Smooth muscle cell (in vitro differentiated cells): ENCODE measurements around the gene GALNT9. TPM values are rescaled to one million over a fixed set of nuclear protein-coding genes. Genes with fewer than 3 reads are reported as not detected.
"Not testable (repeated sequence)": the region's sequence is repeated elsewhere in the genome, so short reads cannot be mapped to it uniquely, and the experiment has no call there.

Source experiments
- DNase-seq: peaks from one replicate; lab custom pipeline; 2025; ENCODE audit not compliant: unreplicated experiment; lab: John Stamatoyannopoulos, UW
- H2AFZ ChIP-seq: fragments of 200-600 bp; sonication (generic); 2 replicates; pipeline ENCODE4 v1.6.0; 2016; ENCODE audit warnings: antibody characterized with exemption, low read depth, mild to moderate bottlenecking
- H3F3A ChIP-seq: fragments of 200-600 bp; sonication (generic); 2 replicates; pipeline ENCODE4 v1.6.0; 2017; ENCODE audit warnings: antibody characterized with exemption, low read depth
- H3K27ac ChIP-seq: fragments of 200-600 bp; sonication (generic); 2 replicates; pipeline ENCODE4 v1.5.1; 2016; ENCODE audit warnings: low read depth, mild to moderate bottlenecking
- H3K27me3 ChIP-seq: fragments of 200-600 bp; sonication (generic); 2 replicates; pipeline ENCODE4 v1.6.1; 2016; ENCODE audit warnings: low read depth, mild to moderate bottlenecking
- H3K36me3 ChIP-seq: fragments of 200-600 bp; sonication (generic); 2 replicates; pipeline ENCODE4 v1.5.1; 2016; ENCODE audit warnings: low read depth
- H3K4me1 ChIP-seq: fragments of 200-600 bp; sonication (generic); 2 replicates; pipeline ENCODE4 v1.5.1; 2016; ENCODE audit warnings: low read depth
- H3K4me2 ChIP-seq: fragments of 200-600 bp; sonication (generic); 2 replicates; pipeline ENCODE4 v1.6.0; 2016; ENCODE audit warnings: mild to moderate bottlenecking
- H3K4me3 ChIP-seq: fragments of 200-600 bp; sonication (generic); 2 replicates; pipeline ENCODE4 v1.5.1; 2016; ENCODE audit warnings: mild to moderate bottlenecking
- H3K79me2 ChIP-seq: fragments of 200-600 bp; sonication (generic); 2 replicates; pipeline ENCODE4 v1.6.0; 2016; ENCODE audit warnings: low read depth, mild to moderate bottlenecking
- H3K9ac ChIP-seq: fragments of 200-600 bp; sonication (generic); 2 replicates; pipeline ENCODE4 v1.6.0; 2016; ENCODE audit warnings: low read depth
- H3K9me3 ChIP-seq: fragments of 200-600 bp; sonication (generic); replicated peaks from 2 replicates; pipeline ENCODE4 v1.5.1; 2016; ENCODE audit warnings: low read depth
- H4K20me1 ChIP-seq: fragments of 200-600 bp; sonication (generic); 2 replicates; pipeline ENCODE4 v1.6.0; 2016; ENCODE audit warnings: low read depth
- CTCF ChIP-seq: fragments of 200-600 bp; sonication (generic); IDR thresholded peaks from 2 replicates; pipeline ENCODE4 v1.5.1; 2017; ENCODE audit warnings: borderline replicate concordance, mild to moderate bottlenecking, antibody characterized with exemption; ENCODE audit not compliant: insufficient read depth, poor library complexity, severe bottlenecking
- WGBS: methylation state at CpG from one replicate; pipeline ENCODE4 v1.1.7; 2016; ENCODE audit warnings: low lambda C conversion rate; 5-methylcytosine and 5-hydroxymethylcytosine counted together
- polyA plus RNA-seq: library from polyadenylated mRNA; unstranded; fragments of >200 nt; fragmentation: Nextera tagmentation; extraction: Ambion mirVana; gene quantifications from 2 replicates; pipeline ENCODE4 v1.2.1, GENCODE V29; 2016
- total RNA-seq: library from RNA; depleted of rRNA; stranded (reverse); fragments of >200 nt; gene quantifications from 2 replicates; pipeline ENCODE4 v1.2.3, GENCODE V29; 2014

Gene GALNT9
- total and polyA plus RNA-seq, 2 experiments from 2014 or later: 1.1 TPM; not detected in 1

- no peaks in the 10 kb centered on the region for H3K9me3 ChIP-seq
- TF ChIP-seq CTCF: no peak
- no peak overlapping the region for H2AFZ ChIP-seq
- no peak overlapping the region for H3K4me2 ChIP-seq
- H3K9ac ChIP-seq: no peak overlapping the region
- no peaks in the 10 kb centered on the region for H3K79me2 ChIP-seq
- DNase-seq: no peak
- H3K4me1 ChIP-seq: no peaks in the 10 kb centered on the region
- no peaks in the 10 kb centered on the region for H4K20me1 ChIP-seq
- peaks cover 7% of the 10 kb centered on the region for H3K27me3 ChIP-seq
- H3K36me3 ChIP-seq: no peaks in the 10 kb centered on the region
- H3K4me3 ChIP-seq: no peak overlapping the region
- H3F3A ChIP-seq: no peaks in the 10 kb centered on the region
- no peak overlapping the region for H3K27ac ChIP-seq
- WGBS: 78% methylated on average over 10 of the region's 10 CpGs
These were observed 22.6 kb downstream of the GALNT9 start for GRCh38 chr12:132306885-132307191.

DNA sequence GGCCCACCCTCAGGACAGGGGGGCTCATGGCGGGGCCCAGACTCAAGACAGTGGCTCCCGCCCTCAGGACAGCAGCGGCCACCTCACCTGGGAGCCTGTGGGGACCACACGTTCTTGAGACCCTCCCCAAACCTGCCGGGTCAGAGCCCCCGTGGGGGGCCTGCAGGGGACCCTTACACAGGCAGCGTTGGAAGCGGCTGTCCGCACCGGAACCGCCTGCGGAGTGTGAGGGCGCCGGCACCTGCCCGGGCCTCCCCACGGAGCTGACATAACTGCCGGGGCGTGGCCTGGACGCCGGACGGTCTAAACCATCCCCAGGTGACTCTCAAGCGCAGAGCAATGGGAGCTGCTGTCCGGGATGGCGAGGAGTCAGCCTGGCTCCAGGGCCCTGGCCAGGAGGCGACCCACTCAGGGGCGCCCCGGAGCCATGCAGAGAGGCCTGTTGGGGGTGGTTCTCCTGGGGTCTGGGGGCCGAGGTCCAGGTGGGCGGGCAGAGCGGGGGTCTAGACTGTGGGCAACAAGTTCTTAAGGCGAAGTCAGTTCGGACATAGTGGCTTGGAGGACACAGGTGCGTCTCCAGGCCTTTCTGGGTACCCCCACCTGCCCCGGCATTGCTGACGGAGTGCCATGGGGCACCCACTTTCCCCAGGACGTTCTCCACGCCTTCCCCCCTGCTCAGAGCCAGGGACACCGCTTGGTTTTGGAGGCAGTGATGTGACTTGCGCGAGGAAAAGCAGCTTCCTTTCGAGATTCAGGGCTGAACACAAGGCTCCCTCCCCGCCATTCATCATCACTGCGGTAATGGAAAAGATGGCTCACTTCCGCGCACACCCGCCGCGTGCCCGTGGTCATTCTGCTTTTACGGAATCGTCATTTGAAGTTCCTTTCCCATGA is 23.2 kb downstream of the GALNT9 start:
- Histone ChIP-seq H3K4me3 (no peak overlapping the region), H3K27ac (no peak overlapping the region), H3K4me2 (no peak overlapping the region), H4K20me1 (no peaks in the 10 kb centered on the region), H3K79me2 (no peaks in the 10 kb centered on the region), H3K9ac (no peak overlapping the region), H3K9me3 (no peaks in the 10 kb centered on the region), H3F3A (no peaks in the 10 kb centered on the region), H3K36me3 (no peaks in the 10 kb centered on the region), H3K4me1 (no peaks in the 10 kb centered on the region), H2AFZ (no peak overlapping the region), H3K27me3 (peaks cover 12% of the 10 kb centered on the region)
- no peak for DNase-seq
- no peak for TF ChIP-seq CTCF
- WGBS: 85% methylated on average over 48 of the region's 51 CpGs

GRCh38 chr12:132305560-132305966 is 23.8 kb downstream of the GALNT9 start:
- 92% methylated on average over 14 of the region's 14 CpGs for WGBS
- H3K9ac ChIP-seq: no peak overlapping the region
- H3K27ac ChIP-seq: no peak overlapping the region
- no peaks in the 10 kb centered on the region for H4K20me1 ChIP-seq
- H3K79me2 ChIP-seq: no peaks in the 10 kb centered on the region
- no peaks in the 10 kb centered on the region for H3F3A ChIP-seq
- no peaks in the 10 kb centered on the region for H3K36me3 ChIP-seq
- no peaks in the 10 kb centered on the region for H3K9me3 ChIP-seq
- no peak for DNase-seq
- no peak overlapping the region for H3K4me3 ChIP-seq
- no peaks in the 10 kb centered on the region for H3K4me1 ChIP-seq
- H2AFZ ChIP-seq: no peak overlapping the region
- no peak overlapping the region for H3K4me2 ChIP-seq
- H3K27me3 ChIP-seq: peaks cover 14% of the 10 kb centered on the region
- no peak for TF ChIP-seq CTCF

DNA sequence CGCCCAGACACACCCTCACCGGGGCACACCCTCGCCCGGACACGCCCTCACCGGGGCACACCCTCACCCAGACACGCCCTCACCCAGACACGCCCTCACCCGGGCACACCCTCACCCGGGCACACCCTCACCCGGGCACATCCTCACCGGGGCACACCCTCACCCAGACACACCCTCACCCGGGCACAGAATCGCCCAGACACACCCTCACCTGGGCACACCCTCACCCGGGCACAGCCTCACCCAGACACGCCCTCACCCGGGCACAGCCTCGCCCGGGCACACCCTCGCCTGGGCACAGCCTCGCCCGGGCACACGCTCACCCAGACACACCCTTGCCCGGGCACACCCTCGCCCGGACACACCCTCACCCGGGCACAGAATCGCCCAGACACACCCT is 24.5 kb downstream of the GALNT9 start:
- DNase-seq, H4K20me1 ChIP-seq, H3K79me2 ChIP-seq, H3K9ac ChIP-seq, H3K4me3 ChIP-seq, H3K9me3 ChIP-seq, H2AFZ ChIP-seq, H3K36me3 ChIP-seq, H3K27ac ChIP-seq, H3K4me1 ChIP-seq, H3K4me2 ChIP-seq, H3F3A ChIP-seq: not testable (repeated sequence)
- H3K27me3 ChIP-seq: peaks cover 14% of the 10 kb centered on the region
- no CpG with 5 or more reads among the region's 28 CpGs for WGBS

GRCh38 chr12:132303853-132304373 is 25.5 kb downstream of the GALNT9 start:
- H3K9me3 ChIP-seq: not testable (repeated sequence)
- 80% methylated on average over 2 of the region's 30 CpGs for WGBS

More at GRCh38 chr12:132303853-132304373, 25.5 kb downstream of the GALNT9 start:
- DNase-seq, H3K4me1 ChIP-seq, H2AFZ ChIP-seq, H3K27ac ChIP-seq, H3K9ac ChIP-seq, H3K4me3 ChIP-seq, H4K20me1 ChIP-seq, H3K36me3 ChIP-seq, H3F3A ChIP-seq, H3K79me2 ChIP-seq, H3K4me2 ChIP-seq: not testable (repeated sequence)
- peaks cover 14% of the 10 kb centered on the region for H3K27me3 ChIP-seq
